ENCODE data around the gene SLC29A1. TPM values are rescaled to one million over a fixed set of nuclear protein-coding genes. Genes with fewer than 3 reads are reported as not detected.

SLC29A1 gene
- total and polyA plus RNA-seq, 2 donors (not counting 3 experiments of a cell fraction or from before 2014, with no cell fraction given): 202 to 539 TPM

DNA sequence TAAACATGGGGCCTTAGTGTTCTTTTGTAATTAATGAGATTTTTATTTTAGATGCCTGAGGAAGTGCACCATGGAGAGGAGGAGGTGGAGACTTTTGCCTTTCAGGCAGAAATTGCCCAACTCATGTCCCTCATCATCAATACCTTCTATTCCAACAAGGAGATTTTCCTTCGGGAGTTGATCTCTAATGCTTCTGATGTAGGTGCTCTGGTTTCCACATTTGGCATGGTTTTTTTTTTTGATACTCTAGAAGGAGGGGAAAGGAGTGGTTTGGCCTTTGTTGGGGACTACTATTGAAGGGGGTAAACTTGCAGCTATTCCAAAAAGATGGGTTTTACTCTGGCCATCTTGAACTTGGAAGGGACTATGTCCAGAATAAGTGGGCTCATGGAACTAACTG, 25.2 kb downstream of the SLC29A1 start:
- Histone ChIP-seq H3K4me3 (replicated peaks in 1 of 3; ENCODE audit: insufficient read depth in 1 of 3, low read depth in 1 of 3, low read length in 3 of 3) (peak overlapping the region; percentile 54 to 85 (median 76)), H4K20me1 (replicated peaks; ENCODE audit: control insufficient read depth, extremely low read depth, insufficient read depth, low read length) (peaks cover 9% of the 10 kb centered on the region), H2AFZ (ENCODE audit: low read depth, low read length) (no peak overlapping the region), H3K27ac (ENCODE audit: insufficient read depth, low read depth, low read length) (no peak overlapping the region), H3K79me2 (ENCODE audit: control insufficient read depth, insufficient read depth, low read length) (peaks cover 61% of the 10 kb centered on the region), H3K27me3 (ENCODE audit: control insufficient read depth in 2 of 2, insufficient read depth in 2 of 2, low read length in 2 of 2) (no peaks in the 10 kb centered on the region), H3K9me3 (replicated peaks; ENCODE audit: control insufficient read depth, insufficient read depth, low read length) (no peaks in the 10 kb centered on the region), H3K4me1 (ENCODE audit: control insufficient read depth, extremely low read depth, insufficient read depth, low read length) (peaks cover 26% of the 10 kb centered on the region), H3K9me1 (replicated peaks; ENCODE audit: control insufficient read depth, extremely low read depth, insufficient read depth, low read length) (no peaks in the 10 kb centered on the region), H3K4me2 (ENCODE audit: insufficient read depth, low read length) (peak overlapping the region; percentile 96), H3K9ac (replicated peaks; ENCODE audit: extremely low read depth, insufficient read depth, low read length) (peak overlapping the region; percentile 93), H3K36me3 (ENCODE audit: control insufficient read depth in 2 of 2, extremely low read depth in 1 of 2, insufficient read depth in 2 of 2, low read length in 2 of 2) (peaks cover 35 to 37% of the 10 kb centered on the region in 2 experiments)
- no peak for TF ChIP-seq GATA2 (IDR thresholded peaks at IDR 0.05; ENCODE audit: insufficient read depth, insufficient read length, low read depth, low read length)
- TF ChIP-seq POLR2A (IDR thresholded peaks at IDR 0.05; ENCODE audit: low read depth, low read length): no peak
- TF ChIP-seq, protein P1, sequence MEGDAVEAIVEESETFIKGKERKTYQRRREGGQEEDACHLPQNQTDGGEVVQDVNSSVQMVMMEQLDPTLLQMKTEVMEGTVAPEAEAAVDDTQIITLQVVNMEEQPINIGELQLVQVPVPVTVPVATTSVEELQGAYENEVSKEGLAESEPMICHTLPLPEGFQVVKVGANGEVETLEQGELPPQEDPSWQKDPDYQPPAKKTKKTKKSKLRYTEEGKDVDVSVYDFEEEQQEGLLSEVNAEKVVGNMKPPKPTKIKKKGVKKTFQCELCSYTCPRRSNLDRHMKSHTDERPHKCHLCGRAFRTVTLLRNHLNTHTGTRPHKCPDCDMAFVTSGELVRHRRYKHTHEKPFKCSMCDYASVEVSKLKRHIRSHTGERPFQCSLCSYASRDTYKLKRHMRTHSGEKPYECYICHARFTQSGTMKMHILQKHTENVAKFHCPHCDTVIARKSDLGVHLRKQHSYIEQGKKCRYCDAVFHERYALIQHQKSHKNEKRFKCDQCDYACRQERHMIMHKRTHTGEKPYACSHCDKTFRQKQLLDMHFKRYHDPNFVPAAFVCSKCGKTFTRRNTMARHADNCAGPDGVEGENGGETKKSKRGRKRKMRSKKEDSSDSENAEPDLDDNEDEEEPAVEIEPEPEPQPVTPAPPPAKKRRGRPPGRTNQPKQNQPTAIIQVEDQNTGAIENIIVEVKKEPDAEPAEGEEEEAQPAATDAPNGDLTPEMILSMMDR (IDR thresholded peaks at IDR 0.05; ENCODE audit: extremely low read depth in 1 of 2, insufficient read depth in 1 of 2, low read depth in 1 of 2, low read length in 2 of 2): no peak
- no peak for TF ChIP-seq FOS (IDR thresholded peaks at IDR 0.05; ENCODE audit: borderline replicate concordance, insufficient read depth, low read length)
- TF ChIP-seq MYC (IDR thresholded peaks at IDR 0.05; ENCODE audit: low read depth, low read length): no peak
- TF ChIP-seq, protein P2, sequence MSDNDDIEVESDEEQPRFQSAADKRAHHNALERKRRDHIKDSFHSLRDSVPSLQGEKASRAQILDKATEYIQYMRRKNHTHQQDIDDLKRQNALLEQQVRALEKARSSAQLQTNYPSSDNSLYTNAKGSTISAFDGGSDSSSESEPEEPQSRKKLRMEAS (IDR thresholded peaks at IDR 0.05; ENCODE audit: insufficient read depth, insufficient read length): no peak
- TF ChIP-seq EZH2 (IDR thresholded peaks at IDR 0.05; ENCODE audit: borderline replicate concordance, low read depth, low read length, severe bottlenecking): no peak
- no peak for TF ChIP-seq JUN (IDR thresholded peaks at IDR 0.05; ENCODE audit: borderline replicate concordance, insufficient read depth, insufficient read length, low read depth)
- TF ChIP-seq POLR2AphosphoS5 (IDR thresholded peaks at IDR 0.05; ENCODE audit: insufficient read depth, low read depth, low read length): no peak
- DNase-seq (ENCODE audit: low read depth, low spot score) (no peak), FAIRE-seq (no peak)
- dilution Hi-C loops (cut with MboI; ENCODE audit: extremely low pct_ligation_motif_present, low sequenced_read_pairs): no loop called here
- intact Hi-C loops (cut with micrococcal nuclease): no loop called here
- ChIA-PET CTCF (interaction anchor here (3.4 to 5.4 kb wide), 2 partner anchors 7 to 76 kb away, joined by 19 to 38 read pairs; partner anchors contain the start of gene SLC35B2), POLR2A (interaction anchor here (0.9 kb wide), 1 partner anchor 68 kb away, joined by 3 read pairs; no protein-coding TSS in a partner anchor)
- no TSS peak for BruUV-seq (replicated peaks)
